ENCODE measurements around the gene MBD3L5.

- TF ChIP-seq POLR2AphosphoS5 (IDR thresholded peaks at IDR 0.05; ENCODE audit: low read depth, low read length), result no peak
- TF ChIP-seq POLR2A (IDR thresholded peaks at IDR 0.05; ENCODE audit: low read depth, low read length), result no peak
- no peak for TF ChIP-seq TAF1 (IDR thresholded peaks at IDR 0.05; ENCODE audit: borderline replicate concordance, low read depth, low read length)
Measured at GRCh38 chr19:7010722-7011593, 19.4 kb upstream of the MBD3L5 start.
